Activated CD4-positive, alpha-beta T cell treated with anti-CD3 and anti-CD28 coated beads for 36 hours (primary cell): Measurements from ENCODE around the gene NEAT1. TPM values are rescaled to one million over a fixed set of nuclear protein-coding genes. Genes with fewer than 3 reads are reported as not detected.

ENCODE experiments used
- ATAC-seq: fragments of 200-7000 bp; cut with Tn5 transposase; one replicate; pipeline ENCODE4 v1.10.0; 2021; ENCODE audit warnings: mild to moderate bottlenecking, moderate library complexity
- CTCF ChIA-PET: fragments of 350-600 bp; sonication (Branson Sonifier 250); formaldehyde crosslinking; loops from one replicate; lab custom pipeline; 2021; ENCODE audit warnings: antibody characterized with exemption; lab: Charles Lee
- POLR2A ChIA-PET: fragments of 350-600 bp; sonication (Branson Sonifier 250); formaldehyde crosslinking; loops from one replicate; lab custom pipeline; 2021; ENCODE audit warnings: antibody characterized with exemption, inconsistent platforms; lab: Charles Lee
- DNase-seq: peaks from one replicate; pipeline ENCODE4 v3.0.0-alpha.2; 2020
- H3K27ac Mint-ChIP-seq: one replicate; pipeline ENCODE4 v1.8.0; 2021; ENCODE audit warnings: mixed read lengths
- H3K27me3 Mint-ChIP-seq: one replicate; pipeline ENCODE4 v1.8.0; 2021; ENCODE audit warnings: mixed read lengths
- H3K36me3 Mint-ChIP-seq: one replicate; pipeline ENCODE4 v1.8.0; 2021; ENCODE audit warnings: low read depth, mixed read lengths
- H3K4me1 Mint-ChIP-seq: one replicate; pipeline ENCODE4 v1.8.0; 2021; ENCODE audit warnings: mixed read lengths
- H3K4me3 Mint-ChIP-seq: one replicate; pipeline ENCODE4 v1.8.0; 2021; ENCODE audit warnings: mild to moderate bottlenecking, moderate library complexity, mixed read lengths
- H3K9me3 Mint-ChIP-seq: one replicate; pipeline ENCODE4 v1.8.0; 2021; ENCODE audit warnings: low read depth, mixed read lengths
- intact Hi-C, 2 experiments: fragments of 100-400 bp; cut with DNase I in 1 of 2; cut with micrococcal nuclease in 1 of 2; formaldehyde crosslinking; loops; one replicate each; pipeline versions ENCODE4 v1.14.2 to v1.15.1; 2022 to 2024; cut with DNase I, micrococcal nuclease
- total RNA-seq, 2 experiments: library from RNA; stranded (reverse); gene quantifications; one replicate each; pipeline ENCODE4 v1.2.3, GENCODE V29; 2021

NEAT1 gene
- total RNA-seq, 2 experiments from 2014 or later: 435 to 569 TPM

DNA sequence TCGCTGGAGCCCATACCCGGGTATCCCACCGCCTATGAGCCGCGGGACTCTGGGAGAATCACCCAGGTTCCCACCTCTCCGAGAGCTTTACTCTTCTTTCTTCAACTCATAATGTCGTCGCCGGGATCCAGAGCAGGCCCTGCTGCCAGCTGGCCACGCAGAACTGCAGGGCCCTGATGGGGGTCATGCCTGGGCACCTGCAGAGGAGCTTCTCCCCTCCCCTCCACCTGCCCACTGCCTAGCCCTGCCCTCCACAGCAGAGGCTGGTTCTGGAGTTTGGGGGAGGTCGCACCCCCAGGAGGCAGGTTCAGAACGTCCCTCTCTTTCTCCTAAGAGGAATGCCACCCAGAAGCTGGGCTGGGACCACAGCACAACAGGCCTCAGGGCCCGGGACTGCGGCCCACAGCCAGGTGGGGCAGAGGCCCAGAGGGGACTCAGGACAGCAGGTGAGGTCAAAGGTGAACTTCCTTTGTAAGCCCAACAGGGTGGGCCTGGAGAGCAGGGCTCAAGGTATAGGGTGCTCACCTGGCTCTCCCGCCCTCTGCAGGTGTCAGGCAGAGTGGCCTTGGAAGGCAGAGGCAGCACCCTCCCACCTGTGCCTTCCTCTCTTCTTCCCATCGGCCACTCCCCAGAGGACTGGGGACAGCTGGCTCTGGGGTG, 42.0 kb upstream of the NEAT1 start:
- Mint-ChIP-seq H3K4me3 (peak overlapping the region; percentile 78), H3K4me1 (peaks cover 29% of the 10 kb centered on the region), H3K9me3 (no peaks in the 10 kb centered on the region), H3K36me3 (no peaks in the 10 kb centered on the region), H3K27me3 (no peaks in the 10 kb centered on the region), H3K27ac (peak overlapping the region; percentile 97)
- ATAC-seq (no peak), DNase-seq (no peak)
- intact Hi-C loops: loop anchor here (5.0 kb wide), 2 partner anchors 192 to 887 kb away; partner anchors contain the start of genes FAM89B (in 1 of the 2), RAB1B (in 1 of the 2) and ZNRD2 (in 1 of the 2)
- ChIA-PET CTCF (interaction anchor here (0.7 to 3.5 kb wide), 5 partner anchors 36 to 208 kb away, joined by 3 to 16 read pairs (median 3); no protein-coding TSS in a partner anchor), POLR2A (interaction anchor here (0.6 to 1.0 kb wide), 2 partner anchors 47 to 118 kb away, joined by 3 to 4 read pairs; partner anchors contain the start of genes DPF2 and MALAT1)

DNA sequence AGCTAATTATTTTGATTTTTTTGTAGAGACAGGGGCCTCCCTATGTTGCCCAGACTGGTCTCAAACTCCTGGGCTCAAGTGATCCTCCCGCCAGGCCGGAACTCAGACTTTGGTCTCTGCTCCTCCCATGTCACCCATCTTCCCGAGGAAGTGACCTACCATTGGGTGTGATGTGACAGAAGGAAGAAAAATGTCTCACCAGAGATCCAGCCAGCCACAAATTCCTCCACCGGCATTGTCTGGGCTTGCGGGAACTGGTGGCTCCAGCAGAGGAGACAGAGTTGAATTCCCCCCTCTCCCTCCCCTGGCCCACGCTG, 40.9 kb upstream of the NEAT1 start:
- ChIA-PET CTCF (interaction anchor here (0.7 to 1.2 kb wide), 9 partner anchors 19 to 129 kb away, joined by 3 to 6 read pairs (median 3); no protein-coding TSS in a partner anchor), POLR2A (interaction anchor here (0.6 to 3.0 kb wide), 11 partner anchors 36 to 1831 kb away, joined by 3 to 25 read pairs (median 4); partner anchors contain the start of genes NEAT1 and POLA2)
- Mint-ChIP-seq H3K4me1 (peaks cover 37% of the 10 kb centered on the region), H3K36me3 (no peaks in the 10 kb centered on the region), H3K9me3 (no peaks in the 10 kb centered on the region), H3K4me3 (peak overlapping the region; percentile 78), H3K27ac (peak overlapping the region; percentile 97), H3K27me3 (no peaks in the 10 kb centered on the region)
- ATAC-seq (peak; percentile 3), DNase-seq (no peak)
- intact Hi-C loops: loop anchor here (1.0 to 5.0 kb wide), 19 partner anchors 15 to 886 kb away; partner anchors contain the start of genes PCNX3 (in 2 of the 2), ZNRD2 (in 2 of the 2), FAM89B (in 1 of the 2) and RAB1B (in 1 of the 2)

DNA sequence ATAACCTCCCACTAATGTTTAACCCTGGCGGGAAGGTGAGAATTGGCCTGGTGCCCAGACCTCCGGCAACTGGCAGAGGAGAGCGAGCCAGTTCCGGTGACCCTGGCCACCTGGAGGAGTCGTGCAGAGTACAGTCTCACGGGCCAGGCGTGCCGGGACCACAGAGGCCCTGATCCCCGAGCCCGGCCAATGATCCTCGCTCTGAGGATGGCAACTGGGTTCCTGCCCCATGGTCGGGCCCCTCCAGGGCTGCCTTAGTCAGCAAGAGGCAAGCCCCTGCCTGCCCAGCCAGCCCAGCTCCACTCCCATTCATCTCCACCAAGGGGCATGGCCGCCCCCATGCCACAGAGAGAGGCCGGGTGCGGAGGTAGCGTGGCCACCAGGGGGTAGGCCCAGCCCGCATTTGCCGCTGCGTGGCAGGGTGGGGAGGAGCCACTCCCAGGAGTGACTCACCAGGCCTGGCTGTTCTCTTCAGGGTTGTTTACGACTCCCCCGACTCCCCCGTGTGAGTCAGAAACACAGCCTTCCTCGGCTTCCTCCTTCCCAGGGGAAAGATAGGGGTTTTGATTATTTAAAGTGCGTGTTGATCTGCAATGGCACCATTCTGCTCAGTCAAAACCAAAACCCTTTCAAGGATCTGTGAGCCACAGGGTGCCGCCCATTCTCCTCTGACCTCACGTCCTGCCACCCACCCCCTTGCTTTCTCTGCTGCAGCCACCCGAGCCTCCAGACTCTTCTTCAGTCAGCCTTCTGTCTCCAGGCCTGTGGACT, 40.4 kb upstream of the NEAT1 start, which contains the start of gene SLC25A45:
Gene SLC25A45 (minus strand): TSS at position 614 of the 771 bp plus-strand sequence. CDS start 695 bp downstream, outside the sequence.
- peak within 1 kb of the TSS; percentile 97 for H3K27ac Mint-ChIP-seq
- no peaks in the 10 kb centered on the region for H3K27me3 Mint-ChIP-seq
- ChIA-PET POLR2A (interaction anchor here (0.6 to 3.0 kb wide), 9 partner anchors 36 to 231 kb away, joined by 3 to 25 read pairs (median 4); partner anchors contain the start of genes NEAT1 and POLA2), CTCF (interaction anchor here (0.7 to 1.8 kb wide), 10 partner anchors 20 to 128 kb away, joined by 3 to 6 read pairs (median 4); no protein-coding TSS in a partner anchor)
- ATAC-seq (peak; percentile 84), DNase-seq (peak; percentile 97)
- peak within 1 kb of the TSS; percentile 78 for H3K4me3 Mint-ChIP-seq
- H3K36me3 Mint-ChIP-seq: no peaks in the 10 kb centered on the region
- peaks cover 37% of the 10 kb centered on the region for H3K4me1 Mint-ChIP-seq
- intact Hi-C loops: loop anchor here (1.0 to 5.0 kb wide), 19 partner anchors 15 to 885 kb away; partner anchors contain the start of genes PCNX3 (in 2 of the 2), ZNRD2 (in 2 of the 2), FAM89B (in 1 of the 2) and RAB1B (in 1 of the 2)
- no peaks in the 10 kb centered on the region for H3K9me3 Mint-ChIP-seq

DNA sequence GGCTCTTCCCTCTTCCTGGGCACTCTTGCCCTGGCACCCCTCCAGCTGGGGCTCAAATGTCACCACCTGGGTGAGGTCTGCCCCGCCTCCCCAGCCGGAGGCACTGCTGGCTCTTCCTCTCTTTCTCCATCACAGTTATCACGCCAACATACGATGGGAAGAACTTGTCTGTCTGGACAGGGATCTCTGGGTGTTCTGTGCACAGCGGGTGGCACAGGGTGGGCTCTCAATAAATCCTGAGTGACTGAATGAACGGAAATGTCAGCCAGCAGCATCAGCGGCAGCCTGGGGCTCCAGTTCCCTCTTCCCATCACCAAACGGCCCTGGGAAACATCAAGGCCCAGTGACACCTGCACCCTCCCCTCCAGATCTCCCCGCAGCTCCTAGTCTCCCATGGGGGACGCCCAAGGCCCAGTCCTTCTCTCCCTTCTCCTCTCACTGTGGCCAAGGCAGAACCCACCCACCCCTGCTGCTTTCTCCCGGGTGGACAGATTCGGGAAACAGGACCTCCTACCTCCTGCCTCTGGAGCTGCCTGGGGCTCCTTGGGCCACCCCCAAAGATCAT, 39.7 kb upstream of the NEAT1 start:
- DNase-seq: no peak
- H3K27ac Mint-ChIP-seq: peak overlapping the region; percentile 97
- no peaks in the 10 kb centered on the region for H3K27me3 Mint-ChIP-seq
- no peaks in the 10 kb centered on the region for H3K36me3 Mint-ChIP-seq
- H3K4me1 Mint-ChIP-seq: peaks cover 40% of the 10 kb centered on the region
- peak overlapping the region; percentile 78 for H3K4me3 Mint-ChIP-seq
- intact Hi-C loops: loop anchor here (1.0 to 5.0 kb wide), 19 partner anchors 16 to 884 kb away; partner anchors contain the start of genes PCNX3 (in 2 of the 2), ZNRD2 (in 2 of the 2), FAM89B (in 1 of the 2) and RAB1B (in 1 of the 2)
- ChIA-PET POLR2A (interaction anchor here (0.7 to 3.0 kb wide), 7 partner anchors 39 to 230 kb away, joined by 3 to 25 read pairs (median 6); partner anchors contain the start of genes NEAT1 and POLA2), CTCF (interaction anchor here (1.0 to 1.8 kb wide), 5 partner anchors 37 to 127 kb away, joined by 3 to 4 read pairs (median 4); no protein-coding TSS in a partner anchor)
- ATAC-seq: no peak
- no peaks in the 10 kb centered on the region for H3K9me3 Mint-ChIP-seq

DNA sequence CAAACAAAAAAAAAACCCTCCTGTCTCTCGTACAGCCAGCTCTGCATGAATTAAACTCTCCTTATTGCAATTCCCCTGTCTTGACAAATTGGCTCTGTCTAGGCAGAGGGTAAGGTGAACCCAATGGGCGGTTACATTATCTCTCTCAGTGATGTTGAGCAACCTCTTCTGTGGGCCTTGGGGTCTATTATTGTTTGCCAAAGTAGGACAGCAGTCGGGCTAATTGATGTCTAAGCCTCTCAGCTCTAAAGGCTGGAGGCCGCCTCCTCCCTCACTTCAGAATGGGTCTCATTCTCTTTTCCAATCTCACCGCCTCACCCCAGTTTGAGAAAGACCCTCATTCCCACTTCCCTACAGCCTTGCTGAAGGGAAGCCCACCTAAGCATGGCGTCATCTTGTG, 38.8 kb upstream of the NEAT1 start:
- ChIA-PET POLR2A (interaction anchor here (0.7 to 3.0 kb wide), 4 partner anchors 38 to 116 kb away, joined by 3 to 25 read pairs (median 10); partner anchors contain the start of gene NEAT1), CTCF (interaction anchor here (0.6 to 1.8 kb wide), 4 partner anchors 36 to 126 kb away, joined by 3 to 4 read pairs (median 4); no protein-coding TSS in a partner anchor)
- H3K9me3 Mint-ChIP-seq: no peaks in the 10 kb centered on the region
- H3K27ac Mint-ChIP-seq: peak overlapping the region; percentile 97
- no peaks in the 10 kb centered on the region for H3K27me3 Mint-ChIP-seq
- no peak for DNase-seq
- peaks cover 6% of the 10 kb centered on the region for H3K36me3 Mint-ChIP-seq
- no peak for ATAC-seq
- H3K4me3 Mint-ChIP-seq: peak overlapping the region; percentile 78
- intact Hi-C loops: loop anchor here (2.0 to 5.0 kb wide), 5 partner anchors 17 to 884 kb away; partner anchors contain the start of genes FAM89B (in 1 of the 2), RAB1B (in 1 of the 2), SF1 (in 1 of the 2) and ZNRD2 (in 1 of the 2)
- H3K4me1 Mint-ChIP-seq: peaks cover 49% of the 10 kb centered on the region

DNA sequence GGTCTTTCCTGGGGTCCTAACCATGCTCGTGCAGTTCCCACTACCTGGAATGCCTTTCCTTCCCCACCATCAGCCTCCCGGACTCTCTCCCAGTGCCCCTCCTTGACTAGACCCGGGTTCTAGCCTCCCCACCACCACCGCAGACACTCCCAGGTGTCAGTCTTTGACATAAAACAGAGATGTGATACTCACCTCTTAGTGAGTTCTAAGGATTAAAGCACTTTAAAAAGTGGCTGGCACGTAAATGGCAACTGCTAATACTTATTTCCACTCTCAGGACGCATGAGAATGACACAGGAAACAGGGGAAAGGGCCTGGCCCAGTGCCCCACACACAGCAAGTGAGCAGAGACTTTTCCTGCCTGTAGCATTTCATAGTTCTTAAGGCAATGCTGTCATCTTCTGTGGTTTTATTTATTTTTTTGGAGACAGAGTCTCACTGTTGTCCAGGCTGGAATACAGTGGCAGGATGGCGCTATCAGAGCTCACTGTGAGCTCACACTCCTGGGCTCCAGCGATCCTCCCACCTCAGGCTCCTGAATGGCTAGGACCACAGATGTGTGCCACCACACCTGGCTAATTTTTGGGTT, 38.2 kb upstream of the NEAT1 start:
- intact Hi-C loops: loop anchor here (5.0 kb wide), 2 partner anchors 188 to 883 kb away; partner anchors contain the start of genes FAM89B (in 1 of the 2), RAB1B (in 1 of the 2) and ZNRD2 (in 1 of the 2)
- ATAC-seq (no peak), DNase-seq (peak; percentile 47)
- peaks cover 54% of the 10 kb centered on the region for H3K4me1 Mint-ChIP-seq
- peak overlapping the region; percentile 78 for H3K4me3 Mint-ChIP-seq
- H3K36me3 Mint-ChIP-seq: peaks cover 10% of the 10 kb centered on the region
- ChIA-PET CTCF (interaction anchor here (1.0 to 1.1 kb wide), 2 partner anchors 55 to 125 kb away, joined by 3 read pairs; no protein-coding TSS in a partner anchor), POLR2A (interaction anchor here (1.1 to 2.7 kb wide), 3 partner anchors 37 to 116 kb away, joined by 3 to 25 read pairs (median 4); partner anchors contain the start of gene NEAT1)
- no peaks in the 10 kb centered on the region for H3K9me3 Mint-ChIP-seq
- peak overlapping the region; percentile 97 for H3K27ac Mint-ChIP-seq
- no peaks in the 10 kb centered on the region for H3K27me3 Mint-ChIP-seq

DNA sequence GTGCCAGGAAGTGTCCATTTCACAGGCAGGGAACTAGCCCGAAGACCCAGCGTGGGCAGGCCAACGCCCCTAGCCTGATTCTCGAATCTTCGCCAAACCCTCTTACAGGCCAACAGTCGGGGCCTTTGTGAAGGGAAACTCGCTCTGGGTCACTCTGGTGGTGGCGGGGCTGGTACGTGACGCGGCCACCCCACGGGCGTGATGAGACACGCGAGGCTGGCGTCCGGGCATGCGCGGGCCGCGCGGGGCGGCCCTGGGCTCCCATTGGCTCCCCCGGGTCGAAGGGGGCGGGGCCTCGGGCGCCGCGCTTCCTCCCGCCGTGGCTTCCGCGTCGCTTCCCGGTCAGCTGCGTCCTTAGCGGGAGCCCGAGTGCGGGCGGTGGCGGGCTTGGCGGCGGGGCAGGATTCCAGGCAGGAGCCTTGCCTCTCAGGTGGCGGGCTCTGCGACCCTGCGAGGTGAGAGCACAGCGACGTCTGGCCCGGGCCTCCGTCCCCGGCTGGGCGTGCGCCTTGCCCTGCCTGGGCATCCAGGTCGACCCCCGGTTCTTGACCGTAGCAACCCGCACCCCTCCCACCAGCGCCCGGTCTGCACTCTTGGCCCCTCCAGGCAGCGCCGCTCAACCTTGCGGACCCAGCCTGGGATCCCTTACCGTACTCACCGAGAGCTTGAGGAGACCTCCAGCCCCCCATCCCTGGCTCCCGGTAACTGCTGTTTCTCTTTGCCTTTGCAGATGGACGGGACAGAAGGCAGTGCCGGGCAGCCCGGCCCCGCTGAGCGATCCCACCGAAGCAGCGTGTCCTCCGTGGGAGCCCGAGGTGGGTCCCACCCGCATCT, 36.1 kb upstream of the NEAT1 start, which contains the start of gene FRMD8:
Gene FRMD8 (plus strand): TSS at position 331 of the 834 bp plus-strand sequence. CDS start 400 bp downstream, at position 731.
- intact Hi-C loops: loop anchor here in 1 of 2 experiments (1.0 kb wide), 2 partner anchors 32 to 154 kb away; partner anchors contain the start of gene TIGD3

DNA sequence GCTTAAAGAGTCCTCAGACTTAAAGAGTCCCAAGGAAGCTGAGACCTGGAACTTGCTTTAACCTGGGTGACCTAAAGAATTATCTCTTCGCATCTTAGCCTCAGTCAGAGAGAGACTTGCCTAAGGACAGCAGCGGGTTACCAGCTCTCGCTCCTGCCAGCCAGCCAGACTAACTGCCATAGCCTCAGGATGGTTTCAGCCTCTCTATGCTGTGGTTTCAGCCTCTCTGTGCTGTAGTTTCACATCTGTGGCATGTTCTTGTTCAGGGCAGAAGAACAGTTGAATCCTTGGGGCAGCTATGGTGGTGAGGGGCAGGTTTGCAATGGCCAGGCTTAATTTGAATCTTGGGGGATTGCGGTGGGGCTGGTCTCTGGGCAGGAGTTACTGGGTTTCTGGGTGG, 33.9 kb upstream of the NEAT1 start:
- H3K4me3 Mint-ChIP-seq: peak overlapping the region; percentile 90
- H3K27ac Mint-ChIP-seq: peak overlapping the region; percentile 2
- H3K4me1 Mint-ChIP-seq: peaks cover 64% of the 10 kb centered on the region

More for the DNA sequence above, 36.1 kb upstream of the NEAT1 start, which contains the start of gene FRMD8:
- Mint-ChIP-seq H3K27me3 (no peaks in the 10 kb centered on the region), H3K4me3 (peak within 1 kb of the TSS; percentile 90), H3K27ac (peak within 1 kb of the TSS; percentile 97), H3K36me3 (peaks cover 15% of the 10 kb centered on the region), H3K4me1 (peaks cover 69% of the 10 kb centered on the region), H3K9me3 (no peaks in the 10 kb centered on the region)
- ATAC-seq (peak; percentile 19), DNase-seq (peak; percentile 90)
- ChIA-PET CTCF (interaction anchor here (0.6 to 4.0 kb wide), 8 partner anchors 30 to 485 kb away, joined by 3 to 27 read pairs (median 4); partner anchors contain the start of gene DPF2), POLR2A (interaction anchor here (0.6 to 1.8 kb wide), 7 partner anchors 30 to 150 kb away, joined by 3 to 13 read pairs (median 4); partner anchors contain the start of gene MALAT1)

More for the DNA sequence above, 33.9 kb upstream of the NEAT1 start:
- Mint-ChIP-seq H3K9me3 (no peaks in the 10 kb centered on the region), H3K36me3 (peaks cover 19% of the 10 kb centered on the region), H3K27me3 (no peaks in the 10 kb centered on the region)
- DNase-seq (no peak), ATAC-seq (no peak)
- CTCF ChIA-PET: interaction anchor here (1.0 to 4.0 kb wide), 4 partner anchors 27 to 122 kb away, joined by 3 to 27 read pairs (median 3); no protein-coding TSS in a partner anchor
- intact Hi-C loops: no loop called here
- POLR2A ChIA-PET: interaction anchor here (0.6 to 1.3 kb wide), 2 partner anchors 27 to 119 kb away, joined by 3 read pairs; no protein-coding TSS in a partner anchor
